Measurements from ENCODE around the gene IL22RA2.

Gene IL22RA2

DNA sequence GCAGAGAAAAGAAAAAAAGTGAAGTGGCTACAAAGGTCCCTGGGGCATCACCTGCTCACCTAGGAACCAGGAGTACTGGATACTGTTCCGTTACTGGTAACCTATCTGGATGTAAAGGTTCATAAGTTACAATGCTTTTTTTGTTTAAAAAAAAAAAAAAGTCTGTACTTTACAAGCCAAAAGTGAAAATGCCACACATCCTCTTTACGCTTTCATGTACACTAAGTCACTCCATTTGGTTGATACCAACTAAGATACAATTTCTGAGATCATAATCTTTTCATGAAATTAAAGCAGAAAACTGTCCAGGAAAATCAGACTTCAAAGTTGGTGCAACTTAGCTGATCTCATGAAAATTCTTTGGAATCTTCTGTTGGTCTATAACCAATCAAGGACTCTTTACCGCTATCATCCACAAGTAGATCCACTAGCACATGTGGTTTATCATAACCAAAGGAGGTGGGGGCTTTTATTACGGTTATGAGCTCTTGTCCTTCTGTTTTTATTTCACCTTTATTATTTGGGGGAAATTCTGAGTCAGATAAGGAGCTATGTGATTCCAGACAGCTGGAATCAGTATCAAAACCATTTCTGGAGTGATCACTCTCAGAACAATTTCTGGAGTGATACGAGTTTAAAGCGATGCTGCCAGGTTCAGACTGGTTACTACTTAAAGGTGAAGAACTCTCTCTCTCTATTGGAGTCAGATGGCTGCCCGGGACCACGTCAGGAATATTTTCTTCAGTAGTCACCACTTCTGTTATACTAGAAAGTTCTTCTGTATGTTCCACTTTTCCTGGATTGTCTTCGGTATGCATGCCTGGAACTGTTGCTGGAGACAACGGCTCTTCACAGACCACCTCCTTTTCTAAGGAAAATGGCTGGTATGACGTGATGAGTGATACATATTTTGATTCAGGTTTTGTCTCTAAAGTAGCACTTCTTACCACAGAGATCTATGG is 24.5 kb upstream of the IL22RA2 start:
- Histone ChIP-seq H3K27ac (ENCODE audit: low read depth, low read length, severe bottlenecking) (no peak overlapping the region), H3K4me1 (ENCODE audit: control insufficient read depth, insufficient read depth, low read length, poor library complexity, severe bottlenecking) (no peaks in the 10 kb centered on the region), H3K4me3 (ENCODE audit: extremely low read depth, insufficient read depth, low read length, poor library complexity, severe bottlenecking) (no peak overlapping the region), H3K9me3 (ENCODE audit: control insufficient read depth, low read length) (no peaks in the 10 kb centered on the region), H3K36me3 (ENCODE audit: control insufficient read depth, insufficient read depth, low read length) (peaks cover 48% of the 10 kb centered on the region)
- WGBS, 2 experiments (ENCODE audit: insufficient coverage in 2 of 2), result 91 to 97% methylated on average over 4 to 6 of the region's 11 CpGs

- H3K4me3 ChIP-seq (ENCODE audit: extremely low read depth, insufficient read depth, low read length, poor library complexity, severe bottlenecking), result no peak overlapping the region
- WGBS, 2 experiments (ENCODE audit: insufficient coverage in 2 of 2), result 67 to 73% methylated on average over 2 to 3 of the region's 5 CpGs
Observed at GRCh38 chr6:137193256-137194070, 20.0 kb upstream of the IL22RA2 start.

GRCh38 chr6:137192821-137193220 is 19.4 kb upstream of the IL22RA2 start:
- Histone ChIP-seq H3K9me3 (ENCODE audit: control insufficient read depth, low read length) (peaks cover 21% of the 10 kb centered on the region), H3K36me3 (ENCODE audit: control insufficient read depth, insufficient read depth, low read length) (peaks cover 9% of the 10 kb centered on the region), H3K4me3 (ENCODE audit: extremely low read depth, insufficient read depth, low read length, poor library complexity, severe bottlenecking) (no peak overlapping the region), H3K4me1 (ENCODE audit: control insufficient read depth, insufficient read depth, low read length, poor library complexity, severe bottlenecking) (no peaks in the 10 kb centered on the region), H3K27ac (ENCODE audit: low read depth, low read length, severe bottlenecking) (no peak overlapping the region)
- no CpG with 5 or more reads among the region's 4 CpGs for WGBS, 2 experiments (ENCODE audit: insufficient coverage in 2 of 2)

More at GRCh38 chr6:137193256-137194070, 20.0 kb upstream of the IL22RA2 start:
- peaks cover 16% of the 10 kb centered on the region for H3K9me3 ChIP-seq (ENCODE audit: control insufficient read depth, low read length)
- peaks cover 15% of the 10 kb centered on the region for H3K36me3 ChIP-seq (ENCODE audit: control insufficient read depth, insufficient read depth, low read length)
- no peaks in the 10 kb centered on the region for H3K4me1 ChIP-seq (ENCODE audit: control insufficient read depth, insufficient read depth, low read length, poor library complexity, severe bottlenecking)
- no peak overlapping the region for H3K27ac ChIP-seq (ENCODE audit: low read depth, low read length, severe bottlenecking)

GRCh38 chr6:137191670-137192069 is 18.2 kb upstream of the IL22RA2 start:
- H3K27ac ChIP-seq (ENCODE audit: low read depth, low read length, severe bottlenecking), result no peak overlapping the region
- 80 to 83% methylated on average over 1 of the region's 1 CpG for WGBS, 2 experiments (ENCODE audit: insufficient coverage in 2 of 2)
- H3K36me3 ChIP-seq (ENCODE audit: control insufficient read depth, insufficient read depth, low read length), result no peaks in the 10 kb centered on the region
- peaks cover 24% of the 10 kb centered on the region for H3K9me3 ChIP-seq (ENCODE audit: control insufficient read depth, low read length)
- no peaks in the 10 kb centered on the region for H3K4me1 ChIP-seq (ENCODE audit: control insufficient read depth, insufficient read depth, low read length, poor library complexity, severe bottlenecking)
- no peak overlapping the region for H3K4me3 ChIP-seq (ENCODE audit: extremely low read depth, insufficient read depth, low read length, poor library complexity, severe bottlenecking)

DNA sequence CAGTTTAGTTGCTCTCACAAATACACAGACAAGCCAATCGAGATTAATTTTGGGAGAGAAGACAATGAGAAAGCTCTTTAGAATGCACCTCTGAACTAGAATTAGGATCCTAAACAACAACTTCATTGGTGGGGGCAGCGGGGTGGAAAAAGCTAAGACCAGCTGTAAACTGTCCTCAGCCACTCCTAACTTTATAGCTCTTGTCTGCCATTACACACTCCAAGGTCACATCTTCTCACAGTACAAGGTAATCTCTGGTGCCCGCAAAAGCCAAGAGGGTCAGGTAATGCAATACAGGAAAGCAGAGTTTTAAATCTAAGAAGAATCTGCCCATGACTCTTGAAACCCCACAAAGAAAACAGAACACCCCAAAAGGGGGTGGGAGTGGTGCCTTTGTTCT is 17.8 kb upstream of the IL22RA2 start:
- no peak overlapping the region for H3K27ac ChIP-seq (ENCODE audit: low read depth, low read length, severe bottlenecking)
- no peaks in the 10 kb centered on the region for H3K36me3 ChIP-seq (ENCODE audit: control insufficient read depth, insufficient read depth, low read length)
- no peaks in the 10 kb centered on the region for H3K4me1 ChIP-seq (ENCODE audit: control insufficient read depth, insufficient read depth, low read length, poor library complexity, severe bottlenecking)
- WGBS, 2 experiments (ENCODE audit: insufficient coverage in 2 of 2), result 100% methylated on average over 1 of the region's 3 CpGs; no CpG with 5 or more reads in 1 of the 2 experiments
- H3K9me3 ChIP-seq (ENCODE audit: control insufficient read depth, low read length), result peaks cover 27% of the 10 kb centered on the region
- H3K4me3 ChIP-seq (ENCODE audit: extremely low read depth, insufficient read depth, low read length, poor library complexity, severe bottlenecking), result no peak overlapping the region

DNA sequence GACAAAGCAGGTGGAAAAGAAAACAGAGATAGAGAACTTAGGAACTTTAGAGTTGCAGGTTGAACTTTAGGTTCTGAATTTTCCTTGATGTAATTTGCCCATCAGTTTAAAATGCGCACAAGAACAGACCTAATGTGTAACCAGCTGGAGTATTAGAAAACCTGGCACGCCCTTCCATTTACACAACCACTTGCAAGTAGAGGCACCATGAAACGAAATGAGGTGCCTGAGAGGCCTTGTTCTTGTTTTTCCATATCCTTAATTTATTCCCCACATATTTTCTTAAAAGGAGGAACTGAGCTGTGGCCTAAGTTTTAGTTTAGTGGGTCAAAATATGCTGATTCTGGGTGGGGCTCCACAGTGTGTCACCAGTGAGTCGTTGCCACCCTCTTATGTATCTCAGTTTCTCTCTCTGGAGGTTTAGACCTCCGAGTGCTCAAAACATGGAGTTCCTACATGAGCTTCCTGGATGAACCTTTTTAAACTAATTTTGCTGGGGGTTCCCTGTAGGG is 17.2 kb upstream of the IL22RA2 start:
- WGBS, 2 experiments (ENCODE audit: insufficient coverage in 2 of 2), result 80 to 85% methylated on average over 2 to 4 of the region's 5 CpGs
- Histone ChIP-seq H3K36me3 (ENCODE audit: control insufficient read depth, insufficient read depth, low read length) (no peaks in the 10 kb centered on the region), H3K4me1 (ENCODE audit: control insufficient read depth, insufficient read depth, low read length, poor library complexity, severe bottlenecking) (no peaks in the 10 kb centered on the region)

GRCh38 chr6:137188855-137189254 is 15.4 kb upstream of the IL22RA2 start:
- peaks cover 46% of the 10 kb centered on the region for H3K9me3 ChIP-seq (ENCODE audit: control insufficient read depth, low read length)

More for the DNA sequence above, 17.2 kb upstream of the IL22RA2 start:
- Histone ChIP-seq H3K27ac (ENCODE audit: low read depth, low read length, severe bottlenecking) (no peak overlapping the region), H3K4me3 (ENCODE audit: extremely low read depth, insufficient read depth, low read length, poor library complexity, severe bottlenecking) (no peak overlapping the region), H3K9me3 (ENCODE audit: control insufficient read depth, low read length) (peaks cover 33% of the 10 kb centered on the region)

DNA sequence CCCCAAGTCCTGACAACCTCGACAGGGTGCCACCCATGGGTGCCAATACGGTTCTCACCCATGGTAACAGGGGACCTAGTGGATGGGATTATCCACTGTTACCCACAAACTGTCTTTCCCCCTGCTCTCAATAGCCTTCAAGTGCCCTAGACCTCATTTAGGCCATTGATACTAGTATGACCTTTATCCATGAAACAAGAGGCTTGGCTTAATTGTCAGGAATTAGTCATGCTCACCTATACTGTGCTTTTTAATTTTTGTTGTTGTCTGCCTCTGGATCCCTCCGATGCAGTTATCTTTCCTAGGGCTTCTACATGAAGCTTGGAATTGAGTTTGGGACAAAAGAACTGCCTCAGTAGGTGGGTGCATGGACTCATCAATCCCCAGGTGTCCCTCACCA is 11.8 kb upstream of the IL22RA2 start:
- 84 to 100% methylated on average over 1 to 3 of the region's 3 CpGs for WGBS, 2 experiments (ENCODE audit: insufficient coverage in 2 of 2)
- H3K36me3 ChIP-seq (ENCODE audit: control insufficient read depth, insufficient read depth, low read length), result no peaks in the 10 kb centered on the region
- no peaks in the 10 kb centered on the region for H3K4me1 ChIP-seq (ENCODE audit: control insufficient read depth, insufficient read depth, low read length, poor library complexity, severe bottlenecking)
- H3K9me3 ChIP-seq (ENCODE audit: control insufficient read depth, low read length), result peaks cover 60% of the 10 kb centered on the region
- no peak overlapping the region for H3K27ac ChIP-seq (ENCODE audit: low read depth, low read length, severe bottlenecking)
- no peak overlapping the region for H3K4me3 ChIP-seq (ENCODE audit: extremely low read depth, insufficient read depth, low read length, poor library complexity, severe bottlenecking)

More at GRCh38 chr6:137188855-137189254, 15.4 kb upstream of the IL22RA2 start:
- Histone ChIP-seq H3K4me3 (ENCODE audit: extremely low read depth, insufficient read depth, low read length, poor library complexity, severe bottlenecking) (no peak overlapping the region), H3K4me1 (ENCODE audit: control insufficient read depth, insufficient read depth, low read length, poor library complexity, severe bottlenecking) (no peaks in the 10 kb centered on the region), H3K36me3 (ENCODE audit: control insufficient read depth, insufficient read depth, low read length) (no peaks in the 10 kb centered on the region), H3K27ac (ENCODE audit: low read depth, low read length, severe bottlenecking) (no peak overlapping the region)
- WGBS, 2 experiments (ENCODE audit: insufficient coverage in 2 of 2), result 75 to 88% methylated on average over 1 to 2 of the region's 5 CpGs

GRCh38 chr6:137182654-137183073 is 9.2 kb upstream of the IL22RA2 start:
- Histone ChIP-seq H3K36me3 (ENCODE audit: control insufficient read depth, insufficient read depth, low read length) (no peaks in the 10 kb centered on the region), H3K4me1 (ENCODE audit: control insufficient read depth, insufficient read depth, low read length, poor library complexity, severe bottlenecking) (no peaks in the 10 kb centered on the region), H3K27ac (ENCODE audit: low read depth, low read length, severe bottlenecking) (no peak overlapping the region), H3K4me3 (ENCODE audit: extremely low read depth, insufficient read depth, low read length, poor library complexity, severe bottlenecking) (no peak overlapping the region), H3K9me3 (ENCODE audit: control insufficient read depth, low read length) (peaks cover 46% of the 10 kb centered on the region)

DNA sequence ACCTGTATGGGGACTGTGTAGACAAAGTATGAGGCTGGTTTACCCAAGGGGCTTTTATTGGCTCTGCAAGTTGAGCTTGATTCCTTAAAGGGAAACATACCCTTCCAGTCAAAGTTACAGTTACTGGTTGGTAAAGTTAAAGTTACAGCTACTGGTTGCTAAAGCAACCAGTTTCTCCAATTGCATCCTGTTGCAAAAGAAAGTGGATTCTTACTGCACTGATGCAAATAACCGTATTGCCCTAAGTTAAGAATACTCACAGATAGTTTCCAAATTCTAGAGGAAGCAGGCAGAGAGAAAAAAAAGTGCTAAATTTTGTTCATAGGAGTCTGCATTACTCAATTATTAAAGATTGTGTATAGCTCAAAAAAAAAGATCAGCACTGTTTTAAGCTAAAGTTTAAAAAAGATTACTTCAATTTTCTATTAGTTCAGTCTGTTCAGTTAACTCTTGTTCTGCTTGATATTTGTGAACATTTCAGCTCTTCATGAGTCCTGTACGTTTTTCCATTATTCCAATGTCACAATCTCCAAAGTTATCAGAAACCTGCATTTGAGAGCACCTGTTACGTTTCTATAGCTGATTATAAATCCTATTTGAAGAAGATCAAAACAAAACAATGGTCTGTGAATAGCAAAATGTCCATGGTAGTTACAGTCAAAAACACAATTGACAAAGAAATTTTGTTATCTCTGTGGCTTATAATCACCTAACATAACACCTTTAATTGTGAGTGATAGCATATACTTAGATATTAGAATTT is 8.6 kb upstream of the IL22RA2 start:
- Histone ChIP-seq H3K36me3 (ENCODE audit: control insufficient read depth, insufficient read depth, low read length) (no peaks in the 10 kb centered on the region), H3K4me1 (ENCODE audit: control insufficient read depth, insufficient read depth, low read length, poor library complexity, severe bottlenecking) (no peaks in the 10 kb centered on the region), H3K4me3 (ENCODE audit: extremely low read depth, insufficient read depth, low read length, poor library complexity, severe bottlenecking) (no peak overlapping the region), H3K9me3 (ENCODE audit: control insufficient read depth, low read length) (peaks cover 46% of the 10 kb centered on the region), H3K27ac (ENCODE audit: low read depth, low read length, severe bottlenecking) (no peak overlapping the region)
- 100% methylated on average over 1 of the region's 3 CpGs; no CpG with 5 or more reads in 1 of the 2 experiments for WGBS, 2 experiments (ENCODE audit: insufficient coverage in 2 of 2)

All from mesodermal cell (in vitro differentiated cells).